ENCODE measurements around the gene BCL3.
"Not testable (repeated sequence)": the region's sequence is repeated elsewhere in the genome, so short reads cannot be mapped to it uniquely, and the experiment has no call there.

BCL3 gene

DNA sequence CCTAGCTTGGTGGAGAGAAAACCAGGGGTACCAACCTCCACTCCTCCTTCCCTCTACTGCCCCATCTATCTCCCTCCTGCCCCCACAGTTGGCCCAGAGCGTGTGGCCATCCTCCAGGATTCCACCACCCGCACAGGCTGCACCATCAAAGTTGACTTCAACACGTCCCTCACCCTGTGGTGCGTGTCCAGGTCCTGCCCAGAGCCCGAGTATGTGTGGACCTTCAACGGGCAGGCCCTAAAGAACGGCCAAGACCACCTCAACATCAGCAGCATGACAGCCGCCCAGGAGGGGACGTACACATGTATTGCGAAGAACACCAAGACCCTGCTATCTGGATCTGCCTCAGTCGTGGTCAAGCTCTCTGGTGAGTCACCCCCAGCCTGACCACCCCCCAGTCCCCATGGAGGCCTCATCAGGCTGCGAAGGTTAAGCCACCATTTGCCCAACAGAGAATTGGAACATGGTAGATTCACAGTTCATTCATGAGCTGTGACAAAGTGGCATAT is 43.0 kb upstream of the BCL3 start:
- DNase-seq (ENCODE audit: extremely low read depth, low read depth) = no peak
- TF ChIP-seq, protein P1, sequence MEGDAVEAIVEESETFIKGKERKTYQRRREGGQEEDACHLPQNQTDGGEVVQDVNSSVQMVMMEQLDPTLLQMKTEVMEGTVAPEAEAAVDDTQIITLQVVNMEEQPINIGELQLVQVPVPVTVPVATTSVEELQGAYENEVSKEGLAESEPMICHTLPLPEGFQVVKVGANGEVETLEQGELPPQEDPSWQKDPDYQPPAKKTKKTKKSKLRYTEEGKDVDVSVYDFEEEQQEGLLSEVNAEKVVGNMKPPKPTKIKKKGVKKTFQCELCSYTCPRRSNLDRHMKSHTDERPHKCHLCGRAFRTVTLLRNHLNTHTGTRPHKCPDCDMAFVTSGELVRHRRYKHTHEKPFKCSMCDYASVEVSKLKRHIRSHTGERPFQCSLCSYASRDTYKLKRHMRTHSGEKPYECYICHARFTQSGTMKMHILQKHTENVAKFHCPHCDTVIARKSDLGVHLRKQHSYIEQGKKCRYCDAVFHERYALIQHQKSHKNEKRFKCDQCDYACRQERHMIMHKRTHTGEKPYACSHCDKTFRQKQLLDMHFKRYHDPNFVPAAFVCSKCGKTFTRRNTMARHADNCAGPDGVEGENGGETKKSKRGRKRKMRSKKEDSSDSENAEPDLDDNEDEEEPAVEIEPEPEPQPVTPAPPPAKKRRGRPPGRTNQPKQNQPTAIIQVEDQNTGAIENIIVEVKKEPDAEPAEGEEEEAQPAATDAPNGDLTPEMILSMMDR (IDR thresholded peaks at IDR 0.05; ENCODE audit: low read depth, low read length, missing control alignments) = no peak
- H3K4me3 ChIP-seq (replicated peaks; ENCODE audit: low read depth, low read length) = no peak overlapping the region

DNA sequence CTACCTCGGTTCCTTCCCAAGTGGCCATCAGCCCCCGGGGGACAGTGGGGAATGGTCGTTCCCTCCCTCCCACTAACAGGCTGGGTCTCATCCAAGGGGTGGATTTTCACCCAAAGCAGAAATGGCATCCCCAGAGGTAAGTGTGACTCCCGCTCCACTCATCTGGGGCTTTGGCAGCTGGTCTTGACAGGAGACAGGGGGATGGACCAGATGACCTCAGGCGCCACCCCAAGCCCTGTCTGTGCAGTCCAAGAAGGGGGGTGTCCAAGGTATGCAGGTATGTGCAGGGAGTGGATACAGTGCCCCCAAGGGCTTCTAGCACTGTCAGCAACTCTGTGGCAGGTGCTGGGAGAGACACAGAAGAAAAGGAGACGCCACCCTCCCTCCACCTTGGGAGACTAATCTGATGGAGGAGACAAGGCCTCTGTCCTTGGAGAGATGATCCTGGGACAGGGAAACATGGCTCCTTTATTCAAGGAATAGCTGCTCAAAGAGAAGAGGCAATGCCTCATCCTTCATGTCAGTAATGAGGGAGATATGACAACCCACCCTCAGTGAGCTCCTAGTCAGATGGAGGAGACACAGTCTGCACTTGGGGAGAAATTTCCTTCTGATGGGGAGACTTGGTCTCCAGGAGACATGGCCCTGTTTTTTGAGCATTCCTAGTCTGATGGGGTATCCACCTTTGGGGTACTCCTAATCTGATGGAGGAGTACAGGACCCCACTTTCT is 41.8 kb upstream of the BCL3 start:
- H3K4me3 ChIP-seq (replicated peaks; ENCODE audit: low read depth, low read length) = no peak overlapping the region
- TF ChIP-seq, protein P1 (IDR thresholded peaks at IDR 0.05; ENCODE audit: low read depth, low read length, missing control alignments) = no peak
- no peak for DNase-seq (ENCODE audit: extremely low read depth, low read depth)

DNA sequence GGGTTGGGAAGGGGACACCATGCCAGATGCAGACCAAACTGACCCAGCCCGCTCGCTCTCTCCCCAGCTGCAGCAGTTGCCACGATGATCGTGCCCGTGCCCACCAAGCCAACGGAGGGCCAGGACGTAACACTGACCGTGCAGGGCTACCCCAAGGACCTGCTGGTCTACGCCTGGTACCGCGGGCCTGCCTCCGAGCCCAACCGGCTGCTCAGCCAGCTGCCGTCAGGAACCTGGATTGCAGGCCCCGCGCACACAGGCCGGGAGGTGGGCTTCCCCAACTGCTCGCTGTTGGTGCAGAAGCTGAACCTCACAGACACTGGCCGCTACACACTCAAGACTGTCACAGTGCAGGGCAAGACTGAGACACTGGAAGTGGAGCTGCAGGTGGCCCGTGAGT is 40.7 kb upstream of the BCL3 start:
- H3K4me3 ChIP-seq (replicated peaks; ENCODE audit: low read depth, low read length) = no peak overlapping the region
- TF ChIP-seq, protein P1 (IDR thresholded peaks at IDR 0.05; ENCODE audit: low read depth, low read length, missing control alignments) = no peak
- no peak for DNase-seq (ENCODE audit: extremely low read depth, low read depth)

DNA sequence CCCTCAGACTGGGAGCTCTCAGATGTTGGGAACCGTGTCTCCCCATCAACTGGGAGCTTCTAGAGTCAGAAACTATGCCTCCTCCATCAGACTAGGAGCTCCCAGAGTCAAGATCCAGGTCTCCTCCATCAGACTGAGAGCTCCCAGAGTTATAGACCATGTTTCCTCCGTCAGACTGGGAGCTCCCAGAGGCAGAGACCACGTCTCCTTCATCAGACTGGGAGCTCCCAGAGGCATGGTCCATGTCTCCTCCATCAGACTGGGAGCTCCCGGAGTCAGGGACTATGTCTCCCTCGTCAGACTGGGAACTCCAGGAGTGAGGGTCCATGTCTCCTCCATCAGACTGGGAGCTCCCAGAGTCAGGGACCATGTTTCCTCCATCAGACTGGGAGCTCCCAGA is 39.6 kb upstream of the BCL3 start:
- no peak overlapping the region for H3K4me3 ChIP-seq (replicated peaks; ENCODE audit: low read depth, low read length)
- TF ChIP-seq, protein P1 (IDR thresholded peaks at IDR 0.05; ENCODE audit: low read depth, low read length, missing control alignments) = no peak
- DNase-seq (ENCODE audit: extremely low read depth, low read depth) = no peak

DNA sequence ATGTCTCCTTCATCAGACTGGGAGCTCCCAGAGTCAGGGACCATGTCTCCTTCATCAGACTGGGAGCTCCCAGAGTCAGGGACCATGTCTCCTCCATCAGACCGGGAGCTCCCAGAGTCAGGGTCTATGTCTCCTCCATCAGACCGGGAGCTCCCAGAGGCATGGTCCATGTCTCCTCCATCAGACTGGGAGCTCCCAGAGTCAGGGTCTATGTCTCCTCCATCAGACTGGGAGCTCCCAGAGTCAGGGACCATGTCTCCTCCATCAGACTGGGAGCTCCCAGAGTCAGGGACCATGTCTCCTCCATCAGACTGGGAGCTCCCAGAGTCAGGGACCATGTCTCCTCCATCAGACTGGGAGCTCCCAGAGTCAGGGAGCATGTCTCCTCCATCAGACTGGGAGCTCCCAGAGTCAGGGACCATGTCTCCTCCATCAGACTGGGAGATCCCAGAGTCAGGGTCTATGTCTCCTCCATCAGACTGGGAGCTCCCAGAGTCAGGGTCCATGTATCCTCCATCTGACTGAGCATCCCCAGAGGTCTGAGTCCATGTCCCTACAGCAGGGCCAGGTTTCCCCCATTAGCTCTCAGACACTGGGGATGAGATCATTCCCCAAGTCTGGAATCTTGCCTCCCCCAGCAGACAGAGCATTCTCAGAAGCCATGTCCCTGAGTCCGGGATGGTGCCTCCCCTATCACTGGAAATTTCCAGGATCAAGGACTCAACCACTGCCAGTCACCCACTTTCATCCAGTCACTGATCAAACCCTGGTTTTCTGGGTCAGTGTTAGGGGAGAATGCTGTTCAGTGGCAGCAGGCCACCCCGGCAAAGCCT is 38.9 kb upstream of the BCL3 start:
- DNase-seq (ENCODE audit: extremely low read depth, low read depth); H3K4me3 ChIP-seq (replicated peaks; ENCODE audit: low read depth, low read length): not testable (repeated sequence)

DNA sequence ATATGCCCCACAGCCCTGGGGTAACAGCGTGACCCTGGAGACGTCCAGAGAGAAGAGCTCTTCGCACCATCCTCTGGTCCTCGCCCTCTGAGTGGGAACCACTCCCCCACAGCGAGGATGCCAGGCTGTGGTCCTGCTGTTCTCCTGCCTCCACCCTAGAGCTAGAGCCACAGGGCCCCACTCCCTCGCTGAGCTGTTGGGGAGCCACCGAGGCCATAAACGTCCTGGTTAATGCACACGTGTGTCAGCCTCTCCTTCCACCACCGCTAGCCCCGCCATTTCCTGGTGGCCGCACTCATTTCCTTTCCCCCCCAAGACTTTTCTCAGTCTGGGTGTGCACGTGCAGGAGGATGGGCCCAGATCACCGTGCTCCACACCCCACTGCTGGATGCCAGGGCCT is 38.0 kb upstream of the BCL3 start:
- no peak overlapping the region for H3K4me3 ChIP-seq (replicated peaks; ENCODE audit: low read depth, low read length)
- no peak for DNase-seq (ENCODE audit: extremely low read depth, low read depth)
- TF ChIP-seq, protein P1 (IDR thresholded peaks at IDR 0.05; ENCODE audit: low read depth, low read length, missing control alignments) = no peak

DNA sequence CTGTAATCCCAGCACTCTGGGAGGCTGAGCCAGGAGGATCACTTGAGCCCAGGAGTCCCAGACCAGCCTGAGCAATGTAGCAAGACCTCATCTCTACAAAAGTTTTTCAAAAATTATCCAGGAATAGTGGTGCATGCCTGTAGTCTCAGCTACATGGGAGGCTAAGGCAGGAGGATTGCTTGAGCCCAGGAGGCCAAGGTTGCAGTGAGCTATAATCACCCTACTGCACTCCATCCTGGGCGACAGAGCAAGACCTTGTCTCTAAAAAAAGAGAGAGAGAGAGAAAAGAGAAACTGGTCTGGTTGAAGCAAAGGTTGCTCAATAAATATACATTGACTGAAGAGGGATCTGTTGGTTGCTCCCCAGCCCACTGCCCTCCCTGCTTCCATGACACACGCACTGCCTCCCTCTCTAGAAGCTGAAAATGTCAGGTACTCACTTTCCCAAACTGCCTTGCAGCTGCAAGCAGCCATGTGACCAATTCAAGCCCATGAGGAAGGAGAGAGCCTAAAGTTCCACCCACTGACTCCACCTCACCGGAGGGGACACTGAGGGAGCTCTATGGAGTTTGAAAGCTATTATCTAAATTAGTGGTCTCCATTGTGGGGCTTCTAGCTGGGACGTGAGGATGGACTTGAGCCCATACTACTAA is 35.5 kb upstream of the BCL3 start:
- DNase-seq (ENCODE audit: extremely low read depth, low read depth) = no peak
- TF ChIP-seq, protein P1 (IDR thresholded peaks at IDR 0.05; ENCODE audit: low read depth, low read length, missing control alignments) = no peak
- no peak overlapping the region for H3K4me3 ChIP-seq (replicated peaks; ENCODE audit: low read depth, low read length)

All from HFF-Myc (cell line).